Right ventricle myocardium superior (tissue), 1 donor: ENCODE data around the gene LGALS7. TPM values are rescaled to one million over a fixed set of nuclear protein-coding genes. Genes with fewer than 3 reads are reported as not detected.

ENCODE experiments used
- ATAC-seq: fragments of 200-7000 bp; cut with Tn5 transposase; one replicate; pipeline ENCODE4 v1.9.1; 2020; ENCODE audit warnings: mild to moderate bottlenecking; ENCODE audit not compliant: poor library complexity
- DNase-seq: peaks from one replicate; pipeline ENCODE4 v3.0.0-alpha.2; 2020
- intact Hi-C: fragments of 100-400 bp; cut with DNase I; formaldehyde crosslinking; loops from one replicate; pipeline ENCODE4 v1.11.2; 2022
- total RNA-seq: library from RNA; stranded (reverse); fragmentation: NEBNext Ultra II Directional; extraction: Animal tissue kit (Norgen Biotek cat#: 25700); gene quantifications from one replicate; pipeline ENCODE4 v1.2.1, GENCODE V29; 2021
- donor health status: DM: no; HTN: yes; CAD: no; lungs with severe emphysema.

The LGALS7 gene
- total RNA-seq, 1 donor from 2014 or later, result not detected

DNA sequence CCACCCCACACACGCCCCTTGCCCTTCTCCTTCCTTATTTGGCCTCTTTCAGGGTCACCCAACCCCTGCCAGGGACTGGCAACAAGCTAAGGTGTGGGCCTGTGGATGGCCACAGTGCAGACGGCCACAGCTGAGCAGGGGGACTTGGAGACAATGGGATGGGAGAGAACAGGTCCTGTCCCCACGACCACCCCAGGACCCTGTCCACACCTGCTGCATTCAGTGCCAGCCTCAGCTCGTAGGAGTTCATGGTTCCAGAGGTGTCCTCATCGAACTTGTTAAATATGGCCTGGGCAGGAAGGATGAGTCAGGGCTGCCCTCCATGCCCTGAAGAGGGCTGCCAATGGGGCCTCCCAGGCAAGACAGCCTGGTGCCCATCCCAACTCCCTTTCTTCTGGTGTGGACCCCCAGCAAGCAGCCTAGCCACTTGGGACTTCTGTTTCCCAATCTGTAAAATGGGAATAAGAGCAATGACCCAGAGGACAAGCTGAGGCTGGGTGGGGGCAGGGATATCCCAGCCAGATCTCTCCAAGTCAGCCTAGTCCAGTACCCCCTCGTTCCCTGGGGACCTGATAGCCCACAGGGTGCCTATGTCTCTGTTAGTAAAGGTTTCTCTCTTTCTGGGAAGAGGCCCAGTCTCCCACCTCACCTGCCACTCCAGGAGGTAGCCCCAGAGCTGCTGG, 39.7 kb downstream of the LGALS7 start:
- ATAC-seq, result no peak
- no peak for DNase-seq
- intact Hi-C loops, result no loop called here

DNA sequence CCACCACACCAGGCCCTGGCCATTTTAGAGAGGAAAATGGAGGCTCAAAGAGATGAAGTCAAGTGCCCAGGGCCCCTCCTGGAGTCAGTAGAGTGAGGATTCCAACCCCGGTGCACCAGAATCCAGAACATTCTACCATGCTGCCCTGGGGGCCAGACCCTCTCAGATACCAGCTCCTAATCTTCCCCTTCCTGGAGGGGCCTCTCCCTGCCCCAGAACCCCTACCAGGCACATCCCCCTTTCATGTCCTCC, 40.1 kb downstream of the LGALS7 start:
- DNase-seq, result no peak
- no peak for ATAC-seq
- intact Hi-C loops, result no loop called here

DNA sequence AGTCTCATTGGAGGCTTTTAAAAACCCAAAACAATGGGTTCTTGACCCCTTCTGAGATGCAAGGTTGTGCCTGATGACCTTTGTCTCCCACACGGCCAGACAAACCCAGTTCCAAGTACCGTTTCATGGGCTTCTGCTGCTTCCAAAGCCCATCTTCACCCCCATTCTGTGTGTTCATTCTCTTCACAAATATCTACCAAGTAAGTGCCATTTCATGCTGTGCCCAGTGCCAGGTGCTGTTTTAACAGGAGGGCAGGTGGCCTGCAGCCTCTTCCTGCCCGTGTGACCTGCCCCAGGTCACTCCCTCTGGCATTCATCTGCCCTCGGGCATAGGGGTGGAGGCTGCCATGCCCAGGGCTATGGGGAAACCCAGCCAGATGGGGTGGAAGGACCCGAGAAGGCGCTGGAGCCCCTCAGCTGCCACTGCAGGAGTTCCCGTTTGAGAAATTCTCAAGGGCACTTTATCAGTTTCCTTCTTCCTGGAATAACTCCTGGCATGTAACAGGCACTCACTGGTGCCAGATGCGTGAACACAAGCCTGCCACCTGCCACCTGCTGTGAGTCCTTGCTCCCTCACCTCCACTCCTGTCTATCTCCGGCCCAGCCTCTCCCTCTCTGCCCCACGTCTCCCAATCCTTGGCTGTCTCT, 41.5 kb downstream of the LGALS7 start:
- no peak for ATAC-seq
- intact Hi-C loops, result no loop called here
- no peak for DNase-seq

DNA sequence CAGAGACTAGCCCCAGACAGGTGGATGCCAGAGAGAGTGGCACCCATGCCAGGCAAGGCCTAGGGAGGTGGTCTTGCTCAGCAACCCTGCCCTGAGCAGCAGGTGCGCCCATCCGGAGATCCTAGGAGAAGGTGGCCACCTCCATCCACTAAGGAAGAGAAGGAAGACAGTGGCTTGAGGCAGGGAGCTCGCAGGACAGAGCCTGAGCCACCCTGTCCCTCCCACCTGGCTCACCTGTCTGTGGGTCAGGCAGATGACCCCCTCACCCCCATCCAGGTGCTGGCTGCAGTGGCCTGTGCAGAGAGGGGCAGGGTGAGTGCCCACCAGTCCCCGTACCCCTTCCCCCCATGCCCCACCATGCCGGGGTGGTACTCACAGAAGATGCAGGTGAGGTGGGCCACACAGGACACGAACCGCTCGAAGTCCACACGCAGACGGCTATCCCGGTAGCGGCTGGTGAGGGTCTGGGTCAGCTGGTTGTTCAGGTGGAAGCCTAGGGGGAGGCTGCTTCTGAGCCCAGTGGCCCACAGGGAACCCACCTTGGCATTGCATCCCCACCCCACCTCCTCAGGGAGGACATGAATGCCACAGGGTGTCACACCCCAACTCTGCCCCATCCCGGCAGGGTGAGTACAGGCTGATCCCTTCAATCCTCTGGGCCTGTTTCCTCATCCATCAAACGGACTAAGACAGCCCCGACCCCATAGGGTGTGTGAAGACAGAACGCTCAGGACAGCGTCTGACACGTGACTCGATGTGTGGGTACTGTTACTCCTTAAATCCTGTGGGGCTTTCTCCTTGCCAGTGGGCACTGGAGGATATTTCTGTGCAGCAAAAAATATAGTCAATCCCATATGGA, 42.4 kb downstream of the LGALS7 start:
- DNase-seq, result no peak
- no peak for ATAC-seq
- intact Hi-C loops, result no loop called here

DNA sequence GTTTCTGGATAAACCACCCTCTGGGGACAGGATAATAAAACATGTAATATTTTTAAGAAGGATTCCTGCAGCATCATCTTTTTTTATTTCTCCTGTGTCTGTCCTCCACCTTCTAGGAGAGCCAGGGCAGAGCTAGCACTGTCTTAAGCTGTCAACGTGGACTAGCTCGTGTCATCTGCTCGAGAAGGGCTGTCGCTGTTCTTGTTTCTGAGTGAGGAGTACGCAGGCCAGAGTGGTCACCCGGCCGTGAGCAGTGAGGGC, 42.9 kb downstream of the LGALS7 start:
- ATAC-seq (no peak), DNase-seq (no peak)
- intact Hi-C loops, result no loop called here

DNA sequence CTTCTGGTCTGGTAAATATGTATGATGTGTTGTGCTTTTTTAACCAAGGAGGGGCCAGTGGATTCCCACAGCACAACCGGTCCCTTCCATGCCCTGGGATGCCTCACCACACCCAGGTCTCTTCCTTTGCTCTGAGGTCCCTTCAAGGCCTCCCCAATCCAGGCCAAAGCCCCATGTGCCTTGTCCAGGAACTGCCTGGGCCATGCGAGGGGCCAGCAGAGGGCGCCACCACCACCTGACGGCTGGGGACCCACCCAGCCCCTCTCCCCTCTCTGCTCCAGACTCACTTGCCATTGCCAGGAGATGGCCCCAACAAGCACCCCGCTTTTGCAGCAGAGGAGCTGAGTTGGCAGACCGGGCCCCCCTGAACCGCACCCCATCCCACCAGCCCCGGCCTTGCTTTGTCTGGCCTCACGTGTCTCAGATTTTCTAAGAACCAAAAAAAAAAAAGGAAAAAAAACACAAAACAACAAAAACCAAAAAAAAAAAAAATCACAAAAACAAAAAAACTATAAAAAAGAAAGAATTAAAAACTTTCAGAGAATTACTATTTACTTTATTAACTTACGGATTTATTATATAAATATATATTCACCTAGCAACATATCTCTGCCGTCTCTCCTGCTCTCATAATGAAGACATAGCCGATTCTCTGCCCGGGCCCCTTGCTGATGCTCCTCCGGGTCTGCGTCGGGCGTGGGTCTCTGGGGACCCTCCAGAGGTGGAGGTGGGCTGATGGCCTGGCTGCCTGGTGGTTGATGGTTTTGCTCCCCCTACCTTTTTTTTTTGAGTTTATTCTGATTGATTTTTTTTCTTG, 43.5 kb downstream of the LGALS7 start:
- peak; percentile 86 for DNase-seq
- intact Hi-C loops, result no loop called here
- peak; percentile 50 for ATAC-seq

DNA sequence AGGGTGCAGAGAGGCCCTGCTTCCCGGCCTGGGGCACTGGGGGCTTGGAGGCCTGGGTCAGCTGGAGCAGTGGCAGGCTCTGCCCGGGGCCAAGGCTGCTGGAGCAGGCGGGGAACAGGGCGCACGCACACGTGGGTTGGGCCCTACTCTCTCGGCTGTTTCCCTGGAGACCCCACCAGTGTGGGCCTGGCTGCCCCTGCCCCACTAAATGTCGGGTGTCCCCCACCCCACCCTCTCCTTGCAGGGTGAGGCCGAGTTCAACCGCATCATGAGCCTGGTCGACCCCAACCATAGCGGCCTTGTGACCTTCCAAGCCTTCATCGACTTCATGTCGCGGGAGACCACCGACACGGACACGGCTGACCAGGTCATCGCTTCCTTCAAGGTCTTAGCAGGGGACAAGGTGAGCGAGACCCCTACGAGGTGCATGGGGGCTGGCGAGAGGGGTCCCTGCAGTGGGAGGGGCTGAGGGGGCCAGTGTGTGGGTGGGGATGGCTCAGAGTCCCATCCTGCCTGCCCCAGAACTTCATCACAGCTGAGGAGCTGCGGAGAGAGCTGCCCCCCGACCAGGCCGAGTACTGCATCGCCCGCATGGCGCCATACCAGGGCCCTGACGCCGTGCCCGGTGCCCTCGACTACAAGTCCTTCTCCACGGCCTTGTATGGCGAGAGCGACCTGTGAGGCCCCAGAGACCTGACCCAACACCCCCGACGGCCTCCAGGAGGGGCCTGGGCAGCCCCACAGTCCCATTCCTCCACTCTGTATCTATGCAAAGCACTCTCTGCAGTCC, 44.4 kb downstream of the LGALS7 start:
- ATAC-seq (no peak), DNase-seq (peak; percentile 38)
- intact Hi-C loops, result no loop called here

DNA sequence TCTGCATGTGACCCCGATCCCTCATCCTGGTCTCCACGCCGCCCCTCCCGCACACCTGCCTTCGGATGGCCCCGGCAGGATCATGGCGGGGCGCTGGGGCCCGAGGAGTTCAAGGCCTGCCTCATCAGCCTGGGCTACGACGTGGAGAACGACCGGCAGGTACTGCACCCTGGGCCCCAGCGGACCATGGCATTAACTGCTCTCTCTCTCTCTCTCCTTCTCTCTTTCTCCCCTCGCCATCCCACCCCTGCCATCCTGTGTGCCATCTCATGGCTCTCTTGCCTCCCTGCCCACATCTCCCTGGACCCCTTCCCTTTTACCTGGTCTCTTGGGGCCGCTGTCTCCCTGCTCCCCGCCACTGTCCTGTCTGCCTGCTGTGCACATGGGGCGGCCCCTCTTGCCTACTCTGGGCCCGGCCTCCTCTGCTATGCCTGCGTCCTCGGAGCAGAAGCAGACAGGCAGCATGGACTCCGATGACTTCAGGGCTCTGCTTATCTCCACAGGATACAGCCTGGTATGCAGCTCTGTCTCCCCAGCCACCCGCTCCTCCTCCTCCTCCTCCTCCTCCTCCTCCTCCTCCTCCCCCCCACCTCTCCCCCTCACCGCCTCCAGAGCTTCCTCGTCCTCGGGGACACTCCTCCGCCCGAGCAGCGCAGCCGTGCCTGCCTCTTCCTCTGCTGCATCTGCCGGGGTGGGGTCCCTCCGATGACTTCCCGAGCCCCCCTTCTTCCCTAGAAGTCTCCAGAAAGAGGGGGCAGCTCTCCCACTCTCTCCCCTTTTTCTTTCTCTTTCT, 45.3 kb downstream of the LGALS7 start:
- DNase-seq (peak; percentile 50), ATAC-seq (peak; percentile 3)
- intact Hi-C loops, result no loop called here

DNA sequence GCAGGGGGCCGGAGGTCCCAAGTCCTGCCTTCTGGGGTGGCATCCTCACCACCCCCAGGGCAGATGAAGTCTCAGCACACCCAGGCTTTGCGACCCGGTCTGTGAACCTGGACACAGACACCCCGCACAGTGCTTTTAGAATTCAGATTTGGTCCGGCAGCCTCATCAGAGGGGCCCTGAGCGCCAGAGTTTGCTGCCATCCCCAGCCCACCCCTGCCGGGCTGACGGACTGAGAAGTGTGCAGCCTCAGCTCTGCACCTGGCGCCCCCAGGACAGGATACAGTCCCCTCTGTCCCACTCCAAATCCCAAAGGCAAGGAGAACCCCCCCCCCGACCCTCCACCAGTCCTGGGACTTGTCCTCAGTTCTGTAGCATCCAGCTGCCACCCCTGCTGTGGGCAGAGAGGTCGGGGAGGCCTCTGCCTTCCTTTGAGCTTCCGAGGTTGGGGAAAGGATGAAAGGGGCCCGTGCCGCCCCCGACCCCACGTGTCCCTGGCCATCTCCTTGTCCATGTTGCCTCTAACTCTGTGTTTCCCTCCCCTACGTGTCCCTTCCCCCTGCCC, 45.9 kb downstream of the LGALS7 start:
- intact Hi-C loops, result no loop called here
- DNase-seq (peak; percentile 30), ATAC-seq (no peak)

DNA sequence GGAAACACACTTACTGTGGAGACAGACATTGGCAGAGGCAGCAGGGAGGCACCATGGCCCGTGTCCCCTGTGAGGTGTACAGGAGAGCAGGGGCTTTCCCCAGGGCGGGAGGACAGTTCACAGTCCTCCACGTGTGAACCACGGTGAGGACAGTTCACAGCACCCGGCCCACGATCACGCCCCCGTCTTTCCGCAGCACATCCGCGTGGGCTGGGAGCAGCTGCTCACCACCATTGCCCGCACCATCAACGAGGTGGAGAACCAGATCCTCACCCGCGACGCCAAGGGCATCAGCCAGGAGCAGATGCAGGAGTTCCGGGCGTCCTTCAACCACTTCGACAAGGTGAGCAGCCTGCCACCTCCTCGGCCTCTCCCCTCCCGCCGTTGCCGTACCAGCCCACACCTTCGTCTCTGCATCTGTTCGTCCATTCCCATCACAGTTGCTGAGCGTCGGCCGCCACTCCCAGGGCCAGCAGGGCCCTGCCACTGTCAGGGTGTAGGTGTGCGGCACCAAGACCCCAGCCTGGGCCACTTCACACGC, 46.5 kb downstream of the LGALS7 start:
- intact Hi-C loops, result no loop called here
- DNase-seq (no peak), ATAC-seq (no peak)

DNA sequence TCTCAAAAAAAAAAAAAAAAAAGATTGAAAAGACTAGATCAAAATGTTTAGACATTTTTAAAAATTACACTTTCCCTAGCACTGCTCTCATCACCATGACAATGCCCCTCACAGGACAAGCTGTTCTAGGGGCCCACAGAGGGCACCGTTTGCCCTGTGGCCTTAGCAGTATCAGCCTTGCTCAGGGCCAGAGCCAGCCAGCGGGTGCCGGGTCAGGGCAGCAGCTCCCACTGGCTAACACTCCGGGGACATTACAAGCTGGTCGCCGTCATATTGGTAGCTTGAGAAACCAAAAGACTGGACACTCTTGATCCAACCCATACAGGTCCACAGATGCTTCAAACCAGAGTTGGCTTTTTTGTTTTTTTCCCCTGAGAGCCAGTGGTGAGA, 47.0 kb downstream of the LGALS7 start:
- ATAC-seq (no peak), DNase-seq (peak; percentile 32)
- intact Hi-C loops, result no loop called here

DNA sequence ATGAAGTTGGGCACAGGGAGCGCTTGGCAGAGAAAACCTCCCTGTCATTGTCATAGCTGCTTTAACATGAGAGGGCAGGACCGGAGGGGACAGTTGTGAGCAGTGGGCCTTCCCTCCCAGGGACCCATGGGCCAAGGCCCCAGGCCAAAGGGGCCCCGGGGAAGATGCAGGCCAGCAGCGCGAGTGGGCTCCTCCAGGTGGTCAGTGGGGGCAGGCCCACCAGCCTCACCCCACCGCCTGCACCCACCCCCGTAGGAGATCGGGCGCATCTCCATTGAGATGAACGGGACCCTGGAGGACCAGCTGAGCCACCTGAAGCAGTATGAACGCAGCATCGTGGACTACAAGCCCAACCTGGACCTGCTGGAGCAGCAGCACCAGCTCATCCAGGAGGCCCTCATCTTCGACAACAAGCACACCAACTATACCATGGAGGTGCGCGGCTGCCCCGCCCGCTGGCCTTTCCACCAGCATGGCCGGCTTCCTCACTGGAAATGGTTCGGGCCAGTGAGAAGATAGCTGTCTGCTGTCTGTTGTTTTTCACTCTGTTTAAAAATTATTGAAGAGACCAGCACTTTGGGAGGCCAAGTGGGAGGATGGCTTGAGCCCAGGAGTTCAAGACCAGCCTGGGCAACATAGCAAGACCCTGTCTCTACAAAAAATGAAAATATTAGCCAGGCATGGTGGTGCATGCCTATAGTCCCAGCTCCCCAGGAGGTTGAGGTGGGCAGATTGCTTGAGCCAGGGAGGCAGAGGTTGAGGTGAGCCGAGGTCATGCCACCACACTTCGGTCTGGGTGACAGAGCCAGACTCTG, 47.6 kb downstream of the LGALS7 start:
- intact Hi-C loops, result no loop called here
- DNase-seq, result peak; percentile 35
- no peak for ATAC-seq

DNA sequence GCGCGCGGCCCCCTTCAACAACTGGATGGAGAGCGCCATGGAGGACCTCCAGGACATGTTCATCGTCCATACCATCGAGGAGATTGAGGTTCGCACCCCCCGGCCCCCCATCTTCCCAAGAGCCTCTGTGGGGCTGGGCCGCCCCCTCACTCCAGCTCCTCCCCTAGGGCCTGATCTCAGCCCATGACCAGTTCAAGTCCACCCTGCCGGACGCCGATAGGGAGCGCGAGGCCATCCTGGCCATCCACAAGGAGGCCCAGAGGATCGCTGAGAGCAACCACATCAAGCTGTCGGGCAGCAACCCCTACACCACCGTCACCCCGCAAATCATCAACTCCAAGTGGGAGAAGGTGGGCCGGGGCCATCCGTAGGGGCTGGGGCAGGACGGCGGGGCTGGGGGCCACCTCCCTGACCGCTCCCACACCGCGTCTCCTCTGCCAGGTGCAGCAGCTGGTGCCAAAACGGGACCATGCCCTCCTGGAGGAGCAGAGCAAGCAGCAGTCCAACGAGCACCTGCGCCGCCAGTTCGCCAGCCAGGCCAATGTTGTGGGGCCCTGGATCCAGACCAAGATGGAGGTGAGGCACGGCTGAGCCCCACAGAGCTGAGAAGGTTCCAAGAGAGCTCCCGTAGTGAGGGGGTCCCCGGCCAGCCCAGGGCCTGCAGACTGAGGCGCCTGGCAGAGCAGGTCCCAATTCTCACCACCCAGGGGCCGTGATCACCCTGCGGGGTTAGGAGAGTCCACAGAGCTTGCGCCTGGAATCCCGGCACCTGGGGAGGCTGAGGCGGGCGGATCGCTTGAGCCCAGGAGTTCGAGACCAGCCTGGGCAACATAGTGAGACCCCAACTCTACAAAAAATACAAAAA, 49.1 kb downstream of the LGALS7 start:
- ATAC-seq (no peak), DNase-seq (no peak)
- intact Hi-C loops, result no loop called here

DNA sequence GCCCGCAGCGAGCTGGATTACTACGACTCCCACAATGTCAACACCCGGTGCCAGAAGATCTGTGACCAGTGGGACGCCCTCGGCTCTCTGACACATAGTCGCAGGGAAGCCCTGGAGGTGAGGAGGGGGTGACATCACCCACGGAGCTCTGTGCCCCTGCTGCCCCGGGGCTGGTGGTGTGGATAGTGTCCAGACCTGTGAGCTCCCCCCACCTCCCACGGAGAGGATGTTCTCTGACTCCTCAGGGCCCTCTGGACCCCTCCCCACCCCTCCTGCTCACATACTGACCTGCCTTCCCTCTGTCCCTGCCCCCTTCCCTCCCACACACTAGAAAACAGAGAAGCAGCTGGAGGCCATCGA, 49.7 kb downstream of the LGALS7 start:
- DNase-seq (no peak), ATAC-seq (no peak)
- intact Hi-C loops, result no loop called here

DNA sequence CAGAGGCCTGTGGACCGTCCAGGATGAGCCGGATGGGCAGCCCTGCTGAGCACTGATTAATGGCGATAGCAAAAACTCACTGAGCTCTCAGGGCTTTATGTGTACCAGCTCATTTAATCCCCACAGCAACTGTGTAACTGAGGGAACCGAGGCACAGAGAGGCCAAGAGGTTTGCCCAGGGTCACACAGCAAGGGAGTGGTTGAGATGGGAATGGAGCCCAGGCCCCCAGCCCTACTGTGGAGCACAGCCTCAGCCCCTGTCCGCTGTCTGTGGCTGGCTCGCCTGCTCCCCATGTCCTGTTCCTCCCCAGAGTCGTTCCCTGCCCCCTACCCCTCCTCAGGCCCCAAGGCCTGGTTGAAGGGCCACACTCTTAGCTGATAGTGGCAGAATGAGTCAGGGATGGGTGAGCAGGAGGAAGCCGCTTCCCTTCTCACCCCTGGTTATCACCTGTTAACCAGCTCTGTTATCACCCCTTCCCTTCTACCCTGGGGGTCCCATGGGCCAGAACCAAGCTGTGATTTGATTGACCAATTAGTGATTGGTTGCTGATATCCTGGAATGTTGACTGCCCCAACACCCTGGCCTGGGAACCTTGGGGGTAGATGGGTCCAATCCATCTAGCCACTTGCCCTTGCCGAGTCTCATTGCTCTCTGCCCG, 50.2 kb downstream of the LGALS7 start:
- intact Hi-C loops, result no loop called here
- ATAC-seq (no peak), DNase-seq (no peak)
